Left lung (tissue), 10 donors: Measurements from ENCODE around the gene SLC22A23. TPM values are rescaled to one million over a fixed set of nuclear protein-coding genes. Genes with fewer than 3 reads are reported as not detected.

ENCODE experiments used
- ATAC-seq: fragments of 200-7000 bp; cut with Tn5 transposase; one replicate; pipeline ENCODE4 v1.9.1; 2020; ENCODE audit warnings: moderate library complexity
- DNase-seq, 4 donors: peaks; one replicate each; pipeline ENCODE4 v3.0.0-alpha.2; 2013 to 2020
- H3K27ac ChIP-seq, 2 donors: fragments of 200-600 bp; sonication (generic) in 1 of 2; one replicate each; pipeline versions ENCODE4 v1.5.0 to v1.8.0; 2020 to 2021
- H3K27me3 ChIP-seq, 2 donors: fragments of 200-600 bp; sonication (generic) in 1 of 2; one replicate each; pipeline versions ENCODE4 v1.5.0 to v1.8.0; 2020 to 2021
- H3K36me3 ChIP-seq, 2 donors: fragments of 200-600 bp; sonication (generic) in 1 of 2; one replicate each; pipeline versions ENCODE4 v1.5.0 to v1.8.0; 2020 to 2021
- H3K4me1 ChIP-seq, 2 donors: fragments of 200-600 bp; one replicate each; pipeline ENCODE4 v1.8.0; 2021
- H3K4me3 ChIP-seq, 2 donors: fragments of 200-600 bp; sonication (generic) in 1 of 2; one replicate each; pipeline versions ENCODE4 v1.5.0 to v1.8.0; 2020 to 2021; ENCODE audit warnings: mild to moderate bottlenecking in 1 of 2
- H3K9me3 ChIP-seq, 2 donors: fragments of 200-600 bp; sonication (generic) in 1 of 2; one replicate each; pipeline versions ENCODE4 v1.5.0 to v1.8.0; 2020 to 2021
- CTCF ChIP-seq, 2 donors: fragments of 200-600 bp; sonication (generic) in 1 of 2; IDR thresholded peaks; one replicate each; pipeline versions ENCODE4 v1.5.0 to v1.8.0; 2021; ENCODE audit warnings: antibody characterized with exemption in 2 of 2
- intact Hi-C, 2 donors: fragments of 100-400 bp; cut with DNase I; formaldehyde crosslinking; loops; one replicate each; pipeline versions ENCODE4 v1.11.2 to v1.14.2; 2022
- polyA plus RNA-seq, 6 donors: library from polyadenylated mRNA; unstranded; fragments of 120-200 nt; gene quantifications; one replicate each; pipeline ENCODE4 v1.2.1, GENCODE V29; 2013; ENCODE audit not compliant: insufficient read length in 6 of 6
- total RNA-seq, 2 donors: library from RNA; stranded (reverse); fragmentation: NEBNext Ultra II Directional; extraction: Animal tissue kit (Norgen Biotek cat#: 25700); gene quantifications; one replicate each; pipeline ENCODE4 v1.2.1, GENCODE V29; 2021
- donor health status: DM: no; HTN: yes; CAD: no.
- donor health status: DM: no; HTN: no; CAD: no.

The SLC22A23 gene
- total and polyA plus RNA-seq, 8 donors = 19.7 to 31.2 (median 23.9) TPM

GRCh38 chr6:3233321-3233720 lies 223.5 kb downstream of the SLC22A23 start:
- no peak for DNase-seq
- no peak for ATAC-seq
- Histone ChIP-seq H3K27me3 (peaks cover 42 to 98% of the 10 kb centered on the region in 2 donors), H3K36me3 (no peaks in the 10 kb centered on the region), H3K9me3 (no peaks in the 10 kb centered on the region), H3K4me1 (peaks cover 22 to 31% of the 10 kb centered on the region in 2 donors), H3K4me3 (no peak overlapping the region), H3K27ac (no peak overlapping the region)
- no peak for TF ChIP-seq CTCF (IDR thresholded peaks at IDR 0.05)
- intact Hi-C loops = no loop called here

GRCh38 chr6:3232017-3232945 lies 224.6 kb downstream of the SLC22A23 start:
- Histone ChIP-seq H3K4me3 (peak overlapping the region; percentile 45 to 46), H3K9me3 (no peaks in the 10 kb centered on the region), H3K36me3 (no peaks in the 10 kb centered on the region), H3K27me3 (peaks cover 53 to 98% of the 10 kb centered on the region in 2 donors), H3K4me1 (peaks cover 32 to 41% of the 10 kb centered on the region in 2 donors), H3K27ac (no peak overlapping the region)
- ATAC-seq = no peak
- DNase-seq = no peak
- no peak for TF ChIP-seq CTCF (IDR thresholded peaks at IDR 0.05)
- intact Hi-C loops = no loop called here

- Histone ChIP-seq H3K36me3 (no peaks in the 10 kb centered on the region), H3K4me3 (peak overlapping the region; percentile 45 to 46), H3K4me1 (peaks cover 39 to 50% of the 10 kb centered on the region in 2 donors), H3K27ac (peak overlapping the region in 1 of 2 donors; percentile 39), H3K27me3 (peaks cover 61 to 98% of the 10 kb centered on the region in 2 donors), H3K9me3 (no peaks in the 10 kb centered on the region)
- ATAC-seq (peak; percentile 90), DNase-seq (peak in 2 of 4 donors; percentile 76 to 86)
- intact Hi-C loops = no loop called here
- TF ChIP-seq CTCF (IDR thresholded peaks at IDR 0.05) = no peak
Observed at GRCh38 chr6:3231247-3232016, 225.4 kb downstream of the SLC22A23 start.

GRCh38 chr6:3230900-3231246 lies 226.0 kb downstream of the SLC22A23 start:
- no peaks in the 10 kb centered on the region for H3K36me3 ChIP-seq
- TF ChIP-seq CTCF (IDR thresholded peaks at IDR 0.05) = no peak
- peaks cover 39 to 50% of the 10 kb centered on the region in 2 donors for H3K4me1 ChIP-seq
- no peak overlapping the region for H3K27ac ChIP-seq
- ATAC-seq = peak; percentile 7
- H3K4me3 ChIP-seq = peak overlapping the region; percentile 45 to 46
- intact Hi-C loops = no loop called here
- peaks cover 67 to 98% of the 10 kb centered on the region in 2 donors for H3K27me3 ChIP-seq
- peak in 1 of 4 donors; percentile 54 for DNase-seq
- no peaks in the 10 kb centered on the region for H3K9me3 ChIP-seq
